ENCODE measurements around the gene RHOV. TPM values are rescaled to one million over a fixed set of nuclear protein-coding genes. Genes with fewer than 3 reads are reported as not detected.

The RHOV gene
- total and polyA plus RNA-seq, 2 donors (not counting 1 experiment from before 2014, with no cell fraction given) = not detected

- Histone ChIP-seq H3K27me3 (ENCODE audit: control insufficient read depth, insufficient read depth, low read length) (no peaks in the 10 kb centered on the region), H3K4me1 (ENCODE audit: control insufficient read depth, extremely low read depth, insufficient read depth, low read length) (no peaks in the 10 kb centered on the region), H3K9ac (ENCODE audit: insufficient read depth, low read length) (no peak overlapping the region), H3K27ac (ENCODE audit: insufficient read depth, low read length) (no peak overlapping the region), H3K79me2 (ENCODE audit: control insufficient read depth, insufficient read depth, low read length) (no peaks in the 10 kb centered on the region), H4K20me1 (ENCODE audit: control insufficient read depth, extremely low read depth, insufficient read depth, low read length) (no peaks in the 10 kb centered on the region), H3K4me2 (ENCODE audit: extremely low read depth, insufficient read depth, low read length) (no peak overlapping the region), H3K4me3 (replicated peaks in 1 of 4; ENCODE audit: control extremely low read depth in 1 of 4, insufficient read depth in 1 of 4, low read depth in 3 of 4, low read length in 4 of 4) (no peak overlapping the region), H2AFZ (ENCODE audit: low read length) (no peak overlapping the region), H3K9me3 (ENCODE audit: control insufficient read depth, insufficient read depth, low read depth, low read length) (no peaks in the 10 kb centered on the region), H3K36me3 (ENCODE audit: control insufficient read depth, insufficient read depth, low read length) (no peaks in the 10 kb centered on the region)
- TF ChIP-seq EZH2 (IDR thresholded peaks at IDR 0.05; ENCODE audit: low read length, missing control alignments) = no peak
- TF ChIP-seq CTCF (conservative IDR thresholded peaks at IDR 0.05 in 1 of 2, IDR thresholded peaks at IDR 0.05 in 1 of 2; ENCODE audit: low read depth in 1 of 2, low read length in 2 of 2) = no peak
- no peak for DNase-seq (ENCODE audit: low read depth in 2 of 2)
These were observed 43.6 kb upstream of the RHOV start for GRCh38 chr15:40917585-40917984.

DNA sequence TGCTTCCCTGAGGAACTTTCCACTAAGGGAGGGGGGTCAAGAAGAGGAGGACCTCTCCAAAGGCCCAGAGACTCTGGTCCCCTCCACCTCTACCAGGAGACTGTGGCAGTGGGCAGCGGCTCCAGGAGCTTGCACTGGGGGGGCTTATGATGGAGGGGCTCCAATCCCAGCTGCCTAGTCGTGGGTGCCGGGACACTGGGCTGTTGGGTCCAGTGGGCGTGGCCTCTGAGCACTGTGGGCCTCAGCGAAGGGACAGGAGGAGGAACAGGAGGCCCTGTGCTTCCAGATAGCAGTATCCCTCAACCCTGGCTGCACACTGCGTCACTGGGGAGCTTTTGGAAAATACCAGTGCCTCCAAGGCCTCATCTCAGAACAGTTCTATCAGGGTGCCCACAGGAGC, 41.6 kb upstream of the RHOV start:
- Histone ChIP-seq H4K20me1 (ENCODE audit: control insufficient read depth, extremely low read depth, insufficient read depth, low read length) (no peaks in the 10 kb centered on the region), H3K27ac (ENCODE audit: insufficient read depth, low read length) (no peak overlapping the region), H3K9ac (ENCODE audit: insufficient read depth, low read length) (no peak overlapping the region), H3K4me2 (ENCODE audit: extremely low read depth, insufficient read depth, low read length) (no peak overlapping the region), H3K4me1 (ENCODE audit: control insufficient read depth, extremely low read depth, insufficient read depth, low read length) (no peaks in the 10 kb centered on the region), H3K4me3 (replicated peaks in 1 of 4; ENCODE audit: control extremely low read depth in 1 of 4, insufficient read depth in 1 of 4, low read depth in 3 of 4, low read length in 4 of 4) (no peak overlapping the region), H3K79me2 (ENCODE audit: control insufficient read depth, insufficient read depth, low read length) (no peaks in the 10 kb centered on the region), H3K27me3 (ENCODE audit: control insufficient read depth, insufficient read depth, low read length) (no peaks in the 10 kb centered on the region), H3K9me3 (ENCODE audit: control insufficient read depth, insufficient read depth, low read depth, low read length) (no peaks in the 10 kb centered on the region), H3K36me3 (ENCODE audit: control insufficient read depth, insufficient read depth, low read length) (no peaks in the 10 kb centered on the region), H2AFZ (ENCODE audit: low read length) (no peak overlapping the region)
- no peak for DNase-seq (ENCODE audit: low read depth in 2 of 2)
- TF ChIP-seq CTCF (conservative IDR thresholded peaks at IDR 0.05 in 1 of 2, IDR thresholded peaks at IDR 0.05 in 1 of 2; ENCODE audit: low read depth in 1 of 2, low read length in 2 of 2) (no peak), EZH2 (IDR thresholded peaks at IDR 0.05; ENCODE audit: low read length, missing control alignments) (no peak)

GRCh38 chr15:40915116-40915661, 41.2 kb upstream of the RHOV start:
- Histone ChIP-seq H4K20me1 (ENCODE audit: control insufficient read depth, extremely low read depth, insufficient read depth, low read length) (no peaks in the 10 kb centered on the region), H3K27ac (ENCODE audit: insufficient read depth, low read length) (no peak overlapping the region), H3K79me2 (ENCODE audit: control insufficient read depth, insufficient read depth, low read length) (no peaks in the 10 kb centered on the region), H3K36me3 (ENCODE audit: control insufficient read depth, insufficient read depth, low read length) (no peaks in the 10 kb centered on the region), H3K27me3 (ENCODE audit: control insufficient read depth, insufficient read depth, low read length) (no peaks in the 10 kb centered on the region), H2AFZ (ENCODE audit: low read length) (no peak overlapping the region), H3K4me1 (ENCODE audit: control insufficient read depth, extremely low read depth, insufficient read depth, low read length) (no peaks in the 10 kb centered on the region), H3K4me3 (replicated peaks in 1 of 4; ENCODE audit: control extremely low read depth in 1 of 4, insufficient read depth in 1 of 4, low read depth in 3 of 4, low read length in 4 of 4) (no peak overlapping the region), H3K9me3 (ENCODE audit: control insufficient read depth, insufficient read depth, low read depth, low read length) (no peaks in the 10 kb centered on the region), H3K9ac (ENCODE audit: insufficient read depth, low read length) (no peak overlapping the region), H3K4me2 (ENCODE audit: extremely low read depth, insufficient read depth, low read length) (no peak overlapping the region)
- TF ChIP-seq EZH2 (IDR thresholded peaks at IDR 0.05; ENCODE audit: low read length, missing control alignments) (no peak), CTCF (conservative IDR thresholded peaks at IDR 0.05 in 1 of 2, IDR thresholded peaks at IDR 0.05 in 1 of 2; ENCODE audit: low read depth in 1 of 2, low read length in 2 of 2) (no peak)
- DNase-seq (ENCODE audit: low read depth in 2 of 2) = no peak

Measured in fibroblast of lung (primary cell).